MG63 (cell line): ENCODE results near the gene CLDN17. TPM values are rescaled to one million over a fixed set of nuclear protein-coding genes. Genes with fewer than 3 reads are reported as not detected.

Experiments
- DNase-seq: peaks from one replicate; pipeline ENCODE4 v3.0.0-alpha.2; 2020
- H3K27me3 ChIP-seq: fragments of 250-450 bp; sonication (Bioruptor Pico); 2 replicates; pipeline ENCODE4 v1.5.1; 2020; ENCODE audit warnings: mild to moderate bottlenecking, moderate library complexity
- H3K36me3 ChIP-seq: fragments of 250-450 bp; sonication (Bioruptor Pico); 2 replicates; pipeline ENCODE4 v1.5.1; 2020; ENCODE audit warnings: mild to moderate bottlenecking, moderate library complexity
- H3K4me3 ChIP-seq: fragments of 250-450 bp; sonication (Bioruptor Pico); 2 replicates; pipeline ENCODE4 v1.5.1; 2020; ENCODE audit warnings: mild to moderate bottlenecking, moderate library complexity
- H3K9me3 ChIP-seq: fragments of 250-450 bp; sonication (Bioruptor Pico); 2 replicates; pipeline ENCODE4 v1.5.1; 2020; ENCODE audit warnings: mild to moderate bottlenecking, moderate library complexity
- total RNA-seq: library from RNA; depleted of rRNA; stranded (reverse); fragments of >200 nt; shearing (Covaris generic); gene quantifications from 2 replicates; pipeline ENCODE4 v1.2.3, GENCODE V29; 2014; ENCODE audit warnings: low replicate concordance; rRNA removed

The CLDN17 gene, protein sequence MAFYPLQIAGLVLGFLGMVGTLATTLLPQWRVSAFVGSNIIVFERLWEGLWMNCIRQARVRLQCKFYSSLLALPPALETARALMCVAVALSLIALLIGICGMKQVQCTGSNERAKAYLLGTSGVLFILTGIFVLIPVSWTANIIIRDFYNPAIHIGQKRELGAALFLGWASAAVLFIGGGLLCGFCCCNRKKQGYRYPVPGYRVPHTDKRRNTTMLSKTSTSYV
- total RNA-seq = not detected in 2 replicates

DNA sequence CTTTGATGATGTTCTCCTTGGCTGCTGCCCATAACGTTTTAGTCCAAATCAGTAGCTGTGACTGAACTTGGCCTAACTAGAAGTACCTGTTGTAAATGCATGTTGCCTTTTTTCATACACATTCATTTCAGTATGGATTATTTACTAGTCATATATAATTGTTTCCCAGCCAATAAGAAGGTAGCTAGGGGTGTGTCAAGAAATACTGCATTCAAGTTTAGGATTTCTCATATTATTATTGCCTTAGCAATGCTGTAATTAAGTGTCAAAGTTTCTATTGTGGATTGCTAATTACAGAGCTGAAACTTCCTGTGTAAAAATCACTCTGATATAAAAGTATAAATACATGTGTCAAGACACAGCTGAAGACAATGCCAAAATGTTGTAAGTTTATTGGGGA, at the start of gene CLDN17:
CLDN17 (minus strand) TSS at position 101 of the 400 bp plus-strand sequence. CDS start 188 bp downstream, outside the sequence.
- Histone ChIP-seq H3K36me3 (no peaks in the 10 kb centered on the region), H3K27me3 (no peaks in the 10 kb centered on the region), H3K4me3 (no peak within 1 kb of the TSS), H3K9me3 (no peaks in the 10 kb centered on the region)
- DNase-seq = no peak

DNA sequence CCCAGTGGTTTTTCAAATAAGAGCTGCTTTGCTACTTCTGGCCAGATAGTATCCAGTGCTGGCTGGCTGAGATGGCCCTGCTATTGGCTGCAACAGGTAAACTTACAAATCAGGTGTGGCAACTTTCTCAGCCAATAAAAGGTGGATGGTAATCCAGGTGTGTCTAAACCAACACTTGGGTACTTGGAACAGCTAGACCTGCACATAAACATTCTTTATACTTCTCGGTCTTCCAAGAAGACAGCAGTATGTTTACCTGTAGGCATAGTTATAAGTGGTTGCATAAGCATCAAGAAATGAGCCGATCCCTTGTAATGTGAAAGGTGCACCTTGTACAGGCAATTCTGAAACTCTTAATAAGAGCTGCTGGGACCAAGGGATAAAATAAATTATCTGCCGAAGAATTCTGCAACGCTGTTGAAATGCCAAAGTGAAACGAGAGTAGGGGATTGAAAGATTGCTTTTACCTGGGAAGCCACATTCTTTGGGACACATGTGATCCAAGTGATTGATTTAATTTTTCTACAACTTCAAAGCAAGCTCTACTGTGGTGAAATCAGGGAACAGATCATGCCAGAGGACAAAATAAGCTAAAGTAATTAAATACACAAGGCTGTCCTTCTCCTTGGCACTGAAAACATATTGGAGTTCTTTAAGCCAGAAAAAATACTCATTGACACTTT, 49.6 kb upstream of the CLDN17 start, which contains the start of gene CLDN8:
CLDN8 (minus strand) TSS at position 57 of the 683 bp plus-strand sequence. CDS start 172 bp downstream, outside the sequence.
- H3K36me3 ChIP-seq = no peaks in the 10 kb centered on the region
- no peaks in the 10 kb centered on the region; the same call in 1 of the 2 replicates for H3K27me3 ChIP-seq
- no peak within 1 kb of the TSS for H3K4me3 ChIP-seq
- H3K9me3 ChIP-seq = no peaks in the 10 kb centered on the region
- DNase-seq = no peak

DNA sequence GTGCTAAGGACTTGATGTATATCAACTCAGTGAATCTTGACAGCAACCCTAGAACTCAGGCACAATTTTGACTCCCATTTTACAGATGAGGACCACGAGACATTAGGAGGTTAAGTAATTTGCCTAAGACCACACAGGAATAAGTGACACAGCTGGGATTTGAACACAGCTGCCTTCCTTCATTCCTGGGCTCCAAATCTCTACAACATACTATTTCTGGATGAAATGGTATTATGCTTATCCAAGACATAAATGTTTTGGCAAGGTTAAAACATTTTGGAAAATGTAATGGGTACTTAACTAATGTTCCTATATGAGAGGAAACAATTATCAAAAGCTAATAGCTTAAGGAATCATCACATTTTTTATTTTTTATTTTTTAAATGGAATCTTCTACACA, 44.5 kb upstream of the CLDN17 start:
- Histone ChIP-seq H3K4me3 (no peak overlapping the region), H3K9me3 (no peaks in the 10 kb centered on the region), H3K27me3 (no peaks in the 10 kb centered on the region), H3K36me3 (no peaks in the 10 kb centered on the region)
- no peak for DNase-seq

DNA sequence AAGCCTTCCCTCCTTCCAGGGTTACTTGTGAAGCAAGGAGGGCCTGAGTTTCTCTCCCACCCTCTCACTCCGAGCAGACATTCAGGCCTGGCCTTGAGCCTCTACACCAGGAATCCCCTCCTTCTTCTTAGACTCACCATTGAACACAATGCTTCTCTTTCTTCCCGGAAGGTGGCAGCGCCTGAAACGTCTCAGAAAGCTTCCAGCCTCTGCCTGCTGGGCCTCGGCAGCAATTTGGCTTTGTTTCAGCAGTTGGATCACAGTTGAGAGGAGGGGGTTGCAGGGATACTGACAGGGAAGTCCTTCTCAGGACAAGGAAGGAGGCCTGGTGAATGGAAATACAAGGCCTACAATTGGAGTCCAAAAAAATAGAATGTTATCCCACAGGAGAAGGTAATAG, 43.0 kb upstream of the CLDN17 start:
- Histone ChIP-seq H3K27me3 (no peaks in the 10 kb centered on the region), H3K4me3 (no peak overlapping the region)
- no peak for DNase-seq

DNA sequence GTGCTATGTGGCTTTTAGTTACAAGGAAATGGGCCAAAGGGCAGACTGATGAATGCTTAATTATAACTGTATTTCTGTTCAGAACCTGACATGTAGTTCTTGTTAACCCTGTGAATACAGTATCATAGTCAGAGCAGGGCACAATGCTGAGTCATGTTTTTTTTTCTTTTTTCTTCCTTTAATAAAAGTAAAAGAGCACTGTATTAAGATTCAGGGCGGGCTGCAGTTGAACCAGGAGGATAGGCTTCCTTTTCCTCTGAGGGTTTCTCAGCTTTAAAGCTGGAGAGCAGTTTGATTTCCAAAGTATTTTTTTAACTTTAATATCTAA, 40.6 kb upstream of the CLDN17 start:
- no peaks in the 10 kb centered on the region for H3K36me3 ChIP-seq
- no peaks in the 10 kb centered on the region for H3K9me3 ChIP-seq
- H3K4me3 ChIP-seq = no peak overlapping the region
- no peaks in the 10 kb centered on the region for H3K27me3 ChIP-seq
- no peak for DNase-seq

More for the DNA sequence above, 43.0 kb upstream of the CLDN17 start:
- H3K36me3 ChIP-seq = no peaks in the 10 kb centered on the region
- H3K9me3 ChIP-seq = no peaks in the 10 kb centered on the region

DNA sequence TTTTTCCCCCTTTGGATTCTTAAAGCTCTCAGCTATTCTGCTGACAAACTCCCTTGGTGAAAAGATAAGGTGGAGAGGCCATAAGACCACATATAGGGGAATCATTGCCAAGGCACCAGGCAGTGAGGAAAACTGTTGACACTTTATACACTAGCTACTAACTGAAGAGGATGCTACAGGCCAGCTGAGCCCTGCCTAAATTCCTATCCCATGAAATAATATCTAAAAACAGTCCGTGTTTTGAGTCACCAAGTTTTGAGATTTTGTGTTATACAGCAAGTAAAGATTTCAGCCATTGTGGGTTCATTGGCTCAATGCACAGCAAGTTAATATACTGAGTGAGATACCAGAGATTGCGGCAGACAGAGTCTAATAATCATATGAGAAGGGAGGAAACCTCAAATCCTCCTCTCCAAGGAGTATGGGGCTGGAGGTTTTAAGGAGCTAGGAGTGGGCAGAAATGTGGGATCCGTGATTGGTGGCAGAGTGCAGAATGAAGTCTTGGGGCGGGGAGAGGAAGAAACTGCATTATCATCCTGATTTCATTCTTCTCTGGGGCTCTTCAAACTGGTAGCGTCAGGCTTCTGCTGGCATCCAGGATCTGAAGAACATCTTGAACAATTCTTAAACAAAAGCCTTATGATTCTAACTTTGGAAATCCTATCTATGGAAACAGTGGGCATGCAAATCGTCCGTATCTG, 40.1 kb upstream of the CLDN17 start:
- H3K4me3 ChIP-seq = no peak overlapping the region

DNA sequence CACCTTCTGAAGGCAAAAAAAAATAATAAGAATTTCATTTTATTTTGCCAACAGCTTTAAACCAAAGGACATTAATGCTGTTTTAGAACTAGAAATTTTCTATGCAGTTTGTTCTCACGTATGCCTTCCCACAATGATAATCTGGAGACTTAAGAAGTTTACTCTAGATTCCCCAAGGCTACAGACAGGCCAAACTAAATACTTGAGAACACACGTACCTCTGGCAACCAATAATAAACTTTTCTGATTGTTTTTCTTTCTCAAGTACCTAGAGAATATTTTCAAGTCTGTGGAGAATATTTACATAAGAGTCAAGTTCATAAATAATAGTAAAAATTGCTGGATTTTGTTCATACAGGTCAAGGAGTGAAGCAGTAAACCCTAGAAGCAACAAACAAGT, 33.4 kb upstream of the CLDN17 start:
- H3K9me3 ChIP-seq = no peaks in the 10 kb centered on the region
- DNase-seq = no peak
- H3K27me3 ChIP-seq = no peaks in the 10 kb centered on the region
- no peaks in the 10 kb centered on the region for H3K36me3 ChIP-seq
- H3K4me3 ChIP-seq = no peak overlapping the region

More for the DNA sequence above, 40.1 kb upstream of the CLDN17 start:
- Histone ChIP-seq H3K27me3 (no peaks in the 10 kb centered on the region), H3K9me3 (no peaks in the 10 kb centered on the region), H3K36me3 (no peaks in the 10 kb centered on the region)
- DNase-seq = peak; percentile 17

DNA sequence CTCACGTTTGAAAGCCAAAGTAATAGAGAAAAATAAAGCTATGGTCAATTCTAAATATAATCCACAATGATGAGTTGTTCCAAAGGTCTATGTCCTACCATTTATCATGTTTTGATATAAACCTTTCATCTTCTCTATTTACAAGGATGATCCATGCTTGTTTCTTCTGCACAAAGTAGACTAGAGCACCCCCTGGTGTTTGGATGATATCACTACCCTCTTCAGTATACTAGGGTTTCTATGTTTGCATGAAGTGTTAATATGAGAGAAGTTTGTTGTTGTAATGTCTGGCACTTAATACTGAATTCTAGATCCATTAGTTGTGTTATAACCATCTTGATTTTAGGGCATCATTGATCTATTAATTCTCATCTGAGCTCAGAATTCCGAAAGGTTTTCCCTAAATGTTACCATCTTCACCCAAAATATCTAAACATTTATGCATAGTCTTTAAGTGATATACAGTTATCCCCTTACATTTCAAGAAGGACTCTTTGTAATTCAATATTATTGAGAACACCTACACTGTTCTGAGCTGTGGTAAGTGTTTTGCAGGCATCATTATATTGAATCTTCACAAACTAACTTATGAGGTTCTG, 28.2 kb upstream of the CLDN17 start:
- peaks cover 2% of the 10 kb centered on the region; the same call in 1 of the 2 replicates for H3K27me3 ChIP-seq
- DNase-seq = no peak
- H3K4me3 ChIP-seq = no peak overlapping the region

DNA sequence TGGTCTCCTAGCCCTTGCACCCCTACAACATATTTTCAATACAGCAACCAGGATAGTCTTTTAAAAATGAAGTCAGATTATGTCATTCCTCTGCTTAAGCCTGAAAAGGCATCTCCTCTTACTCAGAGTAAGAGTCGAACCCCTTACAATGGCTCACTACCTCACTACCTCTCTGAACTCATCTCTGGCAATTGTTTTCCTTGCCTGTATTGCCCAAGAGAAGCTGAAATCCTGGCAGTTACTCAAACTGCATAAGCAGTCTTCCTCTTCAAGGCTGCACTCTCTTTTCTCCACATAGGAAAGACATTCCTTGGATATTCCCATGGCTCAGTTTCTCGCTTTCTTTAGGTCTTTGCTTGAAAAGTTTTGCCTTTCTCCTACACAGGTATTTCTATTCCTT, 26.6 kb upstream of the CLDN17 start:
- H3K36me3 ChIP-seq = no peaks in the 10 kb centered on the region
- H3K4me3 ChIP-seq = no peak overlapping the region
- no peaks in the 10 kb centered on the region for H3K9me3 ChIP-seq
- no peak for DNase-seq
- H3K27me3 ChIP-seq = peaks cover 4% of the 10 kb centered on the region

More for the DNA sequence above, 28.2 kb upstream of the CLDN17 start:
- Histone ChIP-seq H3K36me3 (no peaks in the 10 kb centered on the region), H3K9me3 (no peaks in the 10 kb centered on the region)

DNA sequence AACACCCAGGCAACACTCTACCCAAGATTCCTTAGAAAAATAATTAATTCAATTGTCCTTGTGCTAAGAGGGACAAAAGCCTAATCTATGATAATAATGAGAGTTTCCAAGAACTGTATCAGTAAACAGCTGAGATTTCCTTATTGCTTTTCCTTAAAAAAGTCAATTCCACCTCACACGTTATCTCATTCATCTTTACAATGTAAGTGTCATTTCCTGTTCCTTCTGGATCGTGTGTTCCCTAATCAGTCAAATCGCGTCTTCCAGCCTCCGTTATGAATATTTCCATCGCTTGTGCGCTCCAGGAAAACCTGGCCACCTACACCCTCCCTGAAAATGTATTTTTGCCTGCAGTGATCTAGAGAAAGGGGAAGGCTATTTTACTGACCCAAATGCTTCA, 23.9 kb upstream of the CLDN17 start:
- Histone ChIP-seq H3K36me3 (no peaks in the 10 kb centered on the region), H3K9me3 (no peaks in the 10 kb centered on the region), H3K27me3 (peaks cover 4% of the 10 kb centered on the region), H3K4me3 (no peak overlapping the region)
- DNase-seq = no peak

DNA sequence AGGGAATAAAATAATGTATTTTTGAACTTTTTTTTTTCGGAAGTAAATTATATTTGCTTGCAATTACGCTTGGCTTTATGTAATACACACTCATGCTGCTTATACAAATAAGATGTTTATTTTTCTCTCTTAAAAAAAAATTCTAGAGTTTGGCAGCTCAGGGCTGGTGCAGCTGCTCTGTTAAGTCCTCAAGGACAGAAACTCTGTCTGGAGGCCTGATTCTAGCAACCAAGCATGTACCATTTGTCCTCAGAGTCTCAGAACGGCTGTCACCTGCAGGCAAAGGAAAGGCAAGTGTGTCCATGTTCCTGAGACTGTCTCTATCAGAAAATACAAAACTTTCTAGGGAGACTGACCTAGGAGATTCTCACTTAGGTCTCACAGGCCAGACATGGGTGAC, 23.2 kb upstream of the CLDN17 start:
- Histone ChIP-seq H3K36me3 (no peaks in the 10 kb centered on the region), H3K4me3 (no peak overlapping the region), H3K27me3 (peaks cover 4% of the 10 kb centered on the region), H3K9me3 (no peaks in the 10 kb centered on the region)
- no peak for DNase-seq

DNA sequence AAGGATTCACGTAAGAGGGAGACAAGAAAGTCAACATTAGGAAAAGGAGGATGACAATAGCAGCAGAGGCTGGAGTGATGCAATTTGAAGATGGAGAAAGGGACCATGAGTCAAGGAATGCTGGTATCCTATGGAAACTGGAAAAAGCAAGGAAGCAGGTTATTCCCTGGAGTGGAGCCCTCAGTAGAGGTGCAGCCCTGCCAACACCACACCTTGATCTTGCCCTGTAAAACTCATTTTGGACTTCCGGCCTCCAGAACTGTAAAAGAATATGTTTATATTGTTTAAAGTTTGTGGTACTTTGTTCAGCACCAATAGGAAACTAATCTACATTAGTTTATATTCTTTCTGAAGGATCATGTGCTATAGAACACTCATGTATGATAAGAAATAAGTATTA, 19.6 kb upstream of the CLDN17 start:
- H3K9me3 ChIP-seq = no peaks in the 10 kb centered on the region
- no peak for DNase-seq
- H3K27me3 ChIP-seq = peaks cover 2% of the 10 kb centered on the region; the same call in 1 of the 2 replicates
- H3K4me3 ChIP-seq = no peak overlapping the region
- H3K36me3 ChIP-seq = no peaks in the 10 kb centered on the region

DNA sequence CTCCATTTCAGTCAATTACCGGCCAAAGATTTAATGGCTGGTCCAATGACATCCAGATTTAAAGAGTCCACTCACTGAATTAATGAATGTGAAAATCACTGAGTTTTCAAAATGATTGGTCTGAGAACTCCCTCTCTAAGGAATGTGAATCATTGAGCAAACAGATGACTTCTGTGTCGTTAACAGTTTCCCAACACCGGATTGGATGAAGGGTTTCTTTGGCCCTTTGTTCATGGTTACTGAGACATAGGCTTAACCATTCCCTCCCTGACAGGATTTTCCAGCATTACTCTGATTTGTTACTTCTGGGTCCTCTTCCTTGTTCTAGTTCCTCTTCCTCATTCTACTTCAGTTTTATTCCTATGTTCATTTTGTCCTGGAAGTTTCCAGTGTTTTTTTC, 1.5 kb upstream of the CLDN17 start:
- Histone ChIP-seq H3K4me3 (no peak overlapping the region), H3K9me3 (no peaks in the 10 kb centered on the region), H3K36me3 (no peaks in the 10 kb centered on the region), H3K27me3 (no peaks in the 10 kb centered on the region)
- DNase-seq = no peak

DNA sequence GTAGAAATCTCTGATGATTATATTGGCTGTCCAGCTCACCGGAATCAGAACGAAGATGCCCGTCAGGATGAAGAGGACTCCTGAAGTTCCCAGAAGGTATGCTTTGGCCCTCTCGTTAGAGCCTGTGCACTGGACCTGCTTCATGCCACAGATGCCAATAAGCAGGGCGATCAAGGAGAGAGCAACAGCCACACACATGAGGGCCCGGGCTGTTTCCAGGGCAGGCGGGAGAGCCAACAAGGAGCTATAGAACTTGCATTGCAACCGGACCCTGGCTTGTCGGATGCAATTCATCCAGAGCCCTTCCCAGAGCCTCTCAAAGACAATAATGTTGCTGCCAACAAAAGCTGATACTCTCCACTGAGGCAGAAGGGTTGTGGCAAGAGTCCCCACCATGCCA, 434 bp downstream of the CLDN17 start:
- Histone ChIP-seq H3K4me3 (no peak overlapping the region), H3K9me3 (no peaks in the 10 kb centered on the region), H3K27me3 (no peaks in the 10 kb centered on the region), H3K36me3 (no peaks in the 10 kb centered on the region)
- DNase-seq = no peak

DNA sequence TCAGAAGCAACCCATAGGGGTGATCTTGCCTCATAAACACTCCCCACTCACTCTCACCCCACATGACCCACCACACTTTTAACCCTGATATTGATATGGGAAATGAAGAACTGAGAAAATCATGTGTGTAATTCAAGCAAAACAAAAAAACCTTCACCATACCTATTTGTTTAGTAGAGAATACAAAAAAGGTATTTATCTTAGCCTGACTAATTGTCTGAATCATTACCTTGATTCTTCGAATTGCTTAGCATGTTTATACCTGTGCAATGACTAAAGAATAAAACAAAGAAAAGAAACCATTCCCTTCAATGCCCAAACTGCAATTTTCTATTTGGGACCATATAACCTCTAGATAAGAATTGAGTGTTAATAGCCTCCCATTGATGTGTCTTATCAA, 1.8 kb downstream of the CLDN17 start:
- H3K9me3 ChIP-seq = no peaks in the 10 kb centered on the region
- H3K27me3 ChIP-seq = no peaks in the 10 kb centered on the region; the same call in 1 of the 2 replicates
- no peak for DNase-seq
- no peaks in the 10 kb centered on the region for H3K36me3 ChIP-seq
- H3K4me3 ChIP-seq = no peak overlapping the region

DNA sequence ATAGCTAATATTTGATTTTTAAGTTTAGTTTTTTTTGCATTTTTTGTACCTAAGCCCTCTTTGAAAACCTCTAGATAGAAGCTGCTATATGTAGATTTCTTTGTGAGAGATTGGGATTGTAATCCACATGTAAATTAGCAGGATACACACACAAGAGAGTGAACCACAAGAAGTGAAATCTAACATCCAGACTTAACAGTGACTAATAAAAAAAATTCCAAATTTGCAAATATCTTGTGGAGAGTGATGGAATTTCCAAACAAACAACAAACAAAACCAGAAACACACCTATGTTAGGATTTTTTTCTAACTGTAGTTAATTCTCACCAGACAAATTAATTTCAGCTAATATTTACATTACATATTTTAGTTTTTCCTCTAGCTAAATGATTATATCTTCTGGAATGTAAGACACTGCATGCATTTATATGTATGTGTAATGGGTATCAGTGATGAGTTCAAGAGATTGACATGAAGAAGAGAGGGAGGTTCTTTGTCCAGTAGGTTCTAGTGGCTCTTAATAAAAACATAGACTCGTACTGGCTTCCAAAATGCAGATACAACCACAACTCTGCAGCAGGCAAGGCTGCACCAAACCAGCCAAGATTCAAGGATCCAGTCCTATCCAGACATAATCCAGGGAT, 12.8 kb downstream of the CLDN17 start:
- DNase-seq = no peak
- Histone ChIP-seq H3K27me3 (no peaks in the 10 kb centered on the region), H3K4me3 (no peak overlapping the region), H3K9me3 (no peaks in the 10 kb centered on the region), H3K36me3 (no peaks in the 10 kb centered on the region)

DNA sequence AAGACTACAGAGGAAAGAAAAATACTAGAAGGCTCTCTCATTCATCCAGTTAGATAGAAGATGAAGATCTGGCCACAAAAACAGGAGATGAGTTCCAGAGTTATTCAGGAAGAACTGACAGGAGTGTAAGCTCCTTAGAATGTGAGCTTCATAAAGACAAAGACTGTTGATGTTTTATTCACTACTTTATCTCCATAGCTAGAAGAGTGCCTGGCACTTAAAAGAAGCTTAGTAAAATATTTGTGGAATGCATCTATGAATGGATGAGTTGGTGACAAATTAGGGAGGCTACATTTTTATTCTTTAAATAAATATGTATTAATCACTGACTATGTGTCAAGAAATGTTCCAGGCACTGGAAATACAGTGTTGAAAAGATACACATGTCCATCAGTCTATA, 13.8 kb downstream of the CLDN17 start:
- Histone ChIP-seq H3K9me3 (no peaks in the 10 kb centered on the region), H3K36me3 (no peaks in the 10 kb centered on the region), H3K4me3 (no peak overlapping the region), H3K27me3 (no peaks in the 10 kb centered on the region)
- DNase-seq = no peak
